ENCODE results near the gene PER2.

PER2 gene

GRCh38 chr2:238225911-238226697, 62.3 kb downstream of the PER2 start:
- no peak for DNase-seq (ENCODE audit: extremely low spot score)
- TF ChIP-seq, protein P1, sequence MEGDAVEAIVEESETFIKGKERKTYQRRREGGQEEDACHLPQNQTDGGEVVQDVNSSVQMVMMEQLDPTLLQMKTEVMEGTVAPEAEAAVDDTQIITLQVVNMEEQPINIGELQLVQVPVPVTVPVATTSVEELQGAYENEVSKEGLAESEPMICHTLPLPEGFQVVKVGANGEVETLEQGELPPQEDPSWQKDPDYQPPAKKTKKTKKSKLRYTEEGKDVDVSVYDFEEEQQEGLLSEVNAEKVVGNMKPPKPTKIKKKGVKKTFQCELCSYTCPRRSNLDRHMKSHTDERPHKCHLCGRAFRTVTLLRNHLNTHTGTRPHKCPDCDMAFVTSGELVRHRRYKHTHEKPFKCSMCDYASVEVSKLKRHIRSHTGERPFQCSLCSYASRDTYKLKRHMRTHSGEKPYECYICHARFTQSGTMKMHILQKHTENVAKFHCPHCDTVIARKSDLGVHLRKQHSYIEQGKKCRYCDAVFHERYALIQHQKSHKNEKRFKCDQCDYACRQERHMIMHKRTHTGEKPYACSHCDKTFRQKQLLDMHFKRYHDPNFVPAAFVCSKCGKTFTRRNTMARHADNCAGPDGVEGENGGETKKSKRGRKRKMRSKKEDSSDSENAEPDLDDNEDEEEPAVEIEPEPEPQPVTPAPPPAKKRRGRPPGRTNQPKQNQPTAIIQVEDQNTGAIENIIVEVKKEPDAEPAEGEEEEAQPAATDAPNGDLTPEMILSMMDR (IDR thresholded peaks at IDR 0.05; ENCODE audit: control extremely low read depth, extremely low read depth, low read depth, missing control alignments) = no peak
- POLR2A ChIA-PET = no interaction called here
- CTCF ChIA-PET = interaction anchor here (1.1 kb wide), 2 partner anchors 11 to 654 kb away, joined by 3 to 4 read pairs; no protein-coding TSS in a partner anchor

DNA sequence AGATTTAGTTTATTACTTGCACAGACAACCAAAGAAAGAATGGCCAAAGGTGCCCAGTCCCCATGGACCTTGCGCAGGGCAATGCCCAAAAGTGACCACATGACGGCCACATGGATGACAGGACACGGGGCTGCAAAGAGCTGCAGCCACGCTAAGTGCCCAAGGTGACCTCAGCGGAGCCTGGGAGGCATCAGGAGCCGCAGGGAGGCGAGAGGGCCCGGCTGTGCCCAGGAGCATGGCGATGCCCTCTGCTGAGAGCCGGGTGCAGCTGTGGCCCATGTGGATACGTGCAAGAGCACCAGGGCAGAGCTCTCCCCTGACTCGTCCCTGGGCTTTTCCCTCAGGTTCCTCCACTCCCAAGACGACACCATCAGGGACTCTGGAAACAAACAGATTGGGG, 63.3 kb downstream of the PER2 start:
- TF ChIP-seq, protein P1 (IDR thresholded peaks at IDR 0.05; ENCODE audit: control extremely low read depth, extremely low read depth, low read depth, missing control alignments) = no peak
- CTCF ChIA-PET = interaction anchor here (1.1 kb wide), 2 partner anchors 12 to 653 kb away, joined by 3 to 4 read pairs; no protein-coding TSS in a partner anchor
- DNase-seq (ENCODE audit: extremely low spot score) = no peak
- POLR2A ChIA-PET = no interaction called here

DNA sequence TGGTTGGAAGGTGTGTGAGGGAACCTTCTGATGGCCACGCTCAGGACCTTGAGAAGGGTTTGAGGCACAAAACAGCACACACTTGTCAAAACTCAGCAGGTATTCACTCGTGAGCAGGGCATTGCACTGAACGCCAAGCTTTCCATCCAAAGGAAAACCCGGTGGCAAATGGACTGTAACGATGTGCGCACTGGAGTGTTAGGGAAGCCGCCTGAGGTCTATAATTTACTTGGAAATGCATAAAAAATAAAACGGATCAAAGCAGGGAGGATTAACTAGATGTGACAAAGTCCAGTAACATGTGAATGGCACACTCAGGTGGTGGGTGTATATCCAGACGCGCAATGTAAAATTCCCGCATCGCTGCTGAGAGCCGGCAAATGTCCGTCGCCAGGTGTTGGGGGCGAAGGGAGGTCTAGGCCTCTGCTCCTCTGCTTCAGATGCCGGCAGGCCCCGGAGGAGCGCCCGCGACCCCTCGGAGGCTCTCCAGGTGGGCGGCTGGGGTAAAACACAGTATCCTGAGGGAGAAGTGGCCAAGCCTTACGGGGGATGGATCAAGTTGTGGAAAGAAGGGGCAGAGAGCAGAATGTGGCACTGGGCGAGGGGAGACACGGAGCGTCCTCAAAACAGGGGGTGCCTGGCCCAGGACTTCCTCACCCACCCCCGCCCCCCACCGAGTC, 63.9 kb downstream of the PER2 start:
- POLR2A ChIA-PET = no interaction called here
- no peak for DNase-seq (ENCODE audit: extremely low spot score)
- TF ChIP-seq, protein P1 (IDR thresholded peaks at IDR 0.05; ENCODE audit: control extremely low read depth, extremely low read depth, low read depth, missing control alignments) = no peak
- CTCF ChIA-PET = interaction anchor here (1.1 kb wide), 1 partner anchor 653 kb away, joined by 3 read pairs; no protein-coding TSS in a partner anchor

DNA sequence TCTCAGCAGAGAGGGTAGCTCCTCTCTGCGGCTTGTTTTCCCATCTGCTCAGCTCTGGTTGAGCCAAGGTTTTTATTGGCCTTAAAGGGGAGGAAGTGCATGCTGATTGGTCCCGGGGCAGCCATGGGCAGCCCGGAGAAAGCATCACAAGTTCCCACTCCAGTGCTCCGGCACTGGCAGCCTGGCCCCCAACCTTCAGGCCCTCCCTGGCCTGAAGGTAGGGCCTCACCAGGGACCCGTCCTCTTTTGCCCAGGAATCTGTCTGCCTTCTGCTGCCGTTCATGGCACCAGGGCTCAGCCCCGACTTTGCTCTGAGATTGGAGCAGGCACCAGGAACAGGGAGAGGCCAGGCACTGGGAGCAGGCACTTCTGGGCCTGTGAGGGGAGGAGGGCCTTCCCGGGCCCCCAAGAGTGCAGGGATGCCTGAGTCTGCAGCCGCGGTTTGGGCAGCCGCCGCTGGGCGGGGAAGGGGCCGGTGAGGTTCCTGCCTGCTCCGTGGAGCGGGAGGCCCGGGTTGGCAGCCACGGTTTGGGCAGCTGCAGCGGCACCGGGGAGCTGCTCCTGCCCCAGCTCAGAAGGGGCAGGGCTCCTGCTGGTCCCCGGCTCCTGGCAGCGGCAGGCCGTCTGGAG, 67.4 kb downstream of the PER2 start:
- TF ChIP-seq, protein P1 (IDR thresholded peaks at IDR 0.05; ENCODE audit: control extremely low read depth, extremely low read depth, low read depth, missing control alignments) = no peak
- peak; percentile 23 for DNase-seq (ENCODE audit: extremely low spot score)
- CTCF ChIA-PET = interaction anchor here (0.7 to 2.5 kb wide), 5 partner anchors 10 to 43 kb away, joined by 3 to 10 read pairs (median 3); no protein-coding TSS in a partner anchor
- POLR2A ChIA-PET = no interaction called here

- no peak for DNase-seq (ENCODE audit: extremely low spot score)
- TF ChIP-seq, protein P1 (IDR thresholded peaks at IDR 0.05; ENCODE audit: control extremely low read depth, extremely low read depth, low read depth, missing control alignments) = no peak
- ChIA-PET CTCF (interaction anchor here (0.7 to 2.0 kb wide), 3 partner anchors 11 to 16 kb away, joined by 3 to 4 read pairs (median 3); no protein-coding TSS in a partner anchor), POLR2A (no interaction called here)
These were observed 68.0 kb downstream of the PER2 start for GRCh38 chr2:238220274-238220891.

Data from GM10248 (cell line).